WTC11 (cell line): ENCODE results near the gene SHANK3. TPM values are rescaled to one million over a fixed set of nuclear protein-coding genes. Genes with fewer than 3 reads are reported as not detected.

Source experiments
- ARID4B ChIP-seq: sonication (generic); formaldehyde crosslinking; IDR thresholded peaks from 2 replicates; pipeline ENCODE4 v1.8.0; 2023; ENCODE audit warnings: missing genetic modification reagents, mild to moderate bottlenecking, borderline replicate concordance
- ATF3 ChIP-seq: sonication (generic); formaldehyde crosslinking; conservative IDR thresholded peaks from 2 replicates; pipeline ENCODE4 v1.8.1; 2022; ENCODE audit warnings: mild to moderate bottlenecking, missing genetic modification reagents
- CBFB ChIP-seq: sonication (generic); formaldehyde crosslinking; IDR thresholded peaks from 2 replicates; pipeline ENCODE4 v1.8.1; 2022; ENCODE audit warnings: mild to moderate bottlenecking, low read depth, missing genetic modification reagents
- CDX4 ChIP-seq: fragments of 250-450 bp; sonication (Bioruptor Pico); IDR thresholded peaks from 2 replicates; pipeline ENCODE4 v1.9.0; 2021; ENCODE audit warnings: moderate library complexity, mild to moderate bottlenecking, inconsistent platforms, borderline replicate concordance
- CTCF ChIP-seq: fragments of 200-600 bp; IDR thresholded peaks from 2 replicates; pipeline ENCODE4 v1.8.0; 2022; ENCODE audit warnings: antibody characterized with exemption
- EMX1 ChIP-seq: fragments of 250-450 bp; sonication (Bioruptor Pico); IDR thresholded peaks from 2 replicates; pipeline ENCODE4 v1.8.0; 2021; ENCODE audit warnings: mild to moderate bottlenecking
- ETV6 ChIP-seq: sonication (generic); formaldehyde crosslinking; IDR thresholded peaks from 2 replicates; pipeline ENCODE4 v1.8.1; 2022; ENCODE audit warnings: mild to moderate bottlenecking, missing genetic modification reagents
- FOXP4 ChIP-seq: sonication (generic); formaldehyde crosslinking; IDR thresholded peaks from 2 replicates; pipeline ENCODE4 v1.8.0; 2022; ENCODE audit warnings: mild to moderate bottlenecking, missing genetic modification reagents
- HMGA2 ChIP-seq: fragments of 250-450 bp; sonication (Bioruptor Pico); IDR thresholded peaks from 2 replicates; pipeline ENCODE4 v1.4.0; 2021; ENCODE audit warnings: mild to moderate bottlenecking, moderate library complexity
- IRF2 ChIP-seq: sonication (generic); formaldehyde crosslinking; IDR thresholded peaks from 2 replicates; pipeline ENCODE4 v1.8.0; 2022; ENCODE audit warnings: low read depth, missing genetic modification reagents, borderline replicate concordance
- MXD4 ChIP-seq: fragments of 250-450 bp; sonication (Bioruptor Pico); IDR thresholded peaks from 2 replicates; pipeline ENCODE4 v1.8.0; 2021; ENCODE audit warnings: mild to moderate bottlenecking, moderate library complexity, borderline replicate concordance
- NFATC4 ChIP-seq: fragments of 250-450 bp; sonication (Bioruptor Pico); IDR thresholded peaks from 2 replicates; pipeline ENCODE4 v1.9.0; 2021; ENCODE audit warnings: mild to moderate bottlenecking
- NR3C1 ChIP-seq: sonication (generic); formaldehyde crosslinking; conservative IDR thresholded peaks from 2 replicates; pipeline ENCODE4 v1.8.1; 2023; ENCODE audit warnings: low read depth, mild to moderate bottlenecking, missing genetic modification reagents
- PRDM15 ChIP-seq: sonication (generic); formaldehyde crosslinking; IDR thresholded peaks from 2 replicates; pipeline ENCODE4 v1.8.0; 2022; ENCODE audit warnings: missing genetic modification reagents
- TEAD4 ChIP-seq: sonication (generic); formaldehyde crosslinking; IDR thresholded peaks from 2 replicates; pipeline ENCODE4 v1.8.0; 2022; ENCODE audit warnings: mild to moderate bottlenecking, missing genetic modification reagents
- ZMAT4 ChIP-seq: fragments of 250-450 bp; sonication (Bioruptor Pico); IDR thresholded peaks from 2 replicates; pipeline ENCODE4 v1.9.0; 2021; ENCODE audit warnings: mild to moderate bottlenecking
- ZNF425 ChIP-seq: fragments of 250-450 bp; sonication (Bioruptor Pico); conservative IDR thresholded peaks from 2 replicates; pipeline ENCODE4 v1.9.0; 2021; ENCODE audit warnings: mild to moderate bottlenecking
- ZSCAN18 ChIP-seq: fragments of 250-450 bp; sonication (Bioruptor Pico); IDR thresholded peaks from 2 replicates; pipeline ENCODE4 v2.1.2; 2022; ENCODE audit warnings: mild to moderate bottlenecking, moderate library complexity
- total RNA-seq: library from RNA; stranded (reverse); gene quantifications from 3 replicates; pipeline ENCODE4 v1.2.3, GENCODE V29; 2021

The SHANK3 gene
- total RNA-seq, 1 experiment from 2014 or later, result 9.6 TPM

- TF ChIP-seq CBFB (CRISPR knock-in tag) (no peak), HMGA2 (CRISPR knock-in tag) (no peak), IRF2 (CRISPR knock-in tag) (no peak), TEAD4 (no peak), ETV6 (CRISPR knock-in tag) (no peak), ARID4B (CRISPR knock-in tag) (peak; percentile 58; the same call in 1 of the 2 replicates), PRDM15 (no peak), MXD4 (CRISPR knock-in tag) (no peak), EMX1 (CRISPR knock-in tag) (no peak), ZMAT4 (CRISPR knock-in tag) (no peak), NFATC4 (CRISPR knock-in tag) (no peak), ATF3 (CRISPR knock-in tag) (0 out of 2 replicates have a peak, but pooled peaks have one; percentile 49), NR3C1 (no peak), FOXP4 (CRISPR knock-in tag) (no peak), ZSCAN18 (CRISPR knock-in tag) (no peak), ZNF425 (no peak), CTCF (no peak), CDX4 (CRISPR knock-in tag) (no peak)
Measured at GRCh38 chr22:50674606-50675552, 2.3 kb downstream of the SHANK3 start (continued).
